HepG2 (cell line): ENCODE results near the gene PAFAH1B2. TPM values are rescaled to one million over a fixed set of nuclear protein-coding genes. Genes with fewer than 3 reads are reported as not detected.

Experiments
- BCLAF1 ChIP-seq: fragments of 450-650 bp; IDR thresholded peaks from 2 replicates; pipeline ENCODE4 v1.6.1; 2017; ENCODE audit warnings: mild to moderate bottlenecking
- CBFB ChIP-seq: sonication (generic); formaldehyde crosslinking; IDR thresholded peaks from 2 replicates; pipeline ENCODE4 v1.4.0; 2020; ENCODE audit warnings: missing genetic modification reagents
- FOXA3 ChIP-seq: IDR thresholded peaks from 2 replicates; pipeline ENCODE4 v1.6.1; 2016; ENCODE audit warnings: missing genetic modification reagents, missing compliant biosample characterization
- HMGXB4 ChIP-seq, 2 experiments: sonication (generic) in 1 of 2; formaldehyde crosslinking in 1 of 2; IDR thresholded peaks; 2 replicates each; pipeline versions ENCODE4 v1.4.0 to v1.6.1; 2018 to 2020; ENCODE audit warnings: missing genetic modification reagents in 2 of 2, borderline replicate concordance in 1 of 2, low read depth in 1 of 2, mild to moderate bottlenecking in 1 of 2, missing biosample characterization in 1 of 2
- POLR2G ChIP-seq: fragments of 200-400 bp; formaldehyde crosslinking; IDR thresholded peaks from 2 replicates; pipeline ENCODE4 v1.6.1; 2018; ENCODE audit warnings: mild to moderate bottlenecking, low read depth, low read length, moderate library complexity
- SMAD9 ChIP-seq: sonication (generic); formaldehyde crosslinking; IDR thresholded peaks from 2 replicates; pipeline ENCODE4 v1.5.1; 2020; ENCODE audit warnings: mild to moderate bottlenecking, missing genetic modification reagents
- SMARCE1 ChIP-seq: fragments of 450-650 bp; IDR thresholded peaks from 2 replicates; pipeline ENCODE4 v1.6.1; 2017; ENCODE audit warnings: borderline replicate concordance
- SOX6 ChIP-seq, 2 experiments: fragments of 450-650 bp in 1 of 2; sonication (generic) in 1 of 2; formaldehyde crosslinking in 1 of 2; IDR thresholded peaks; 2 replicates each; pipeline versions ENCODE4 v1.4.0 to v1.6.1; 2017 to 2020; ENCODE audit warnings: antibody characterized with exemption in 1 of 2, mild to moderate bottlenecking in 1 of 2, missing genetic modification reagents in 1 of 2
- SPEN ChIP-seq: sonication (generic); formaldehyde crosslinking; IDR thresholded peaks from 2 replicates; pipeline ENCODE4 v1.5.1; 2020; ENCODE audit warnings: low read depth, mild to moderate bottlenecking, missing genetic modification reagents
- SYNCRIP ChIP-seq: fragments of 200-400 bp; formaldehyde crosslinking; IDR thresholded peaks from 2 replicates; pipeline ENCODE4 v1.6.1; 2018; ENCODE audit warnings: mild to moderate bottlenecking, low read depth, low read length; ENCODE audit not compliant: insufficient read depth
- TP53 ChIP-seq: sonication (generic); formaldehyde crosslinking; conservative IDR thresholded peaks from 2 replicates; pipeline ENCODE4 v1.4.0; 2020; ENCODE audit warnings: missing genetic modification reagents
- ZBTB25 ChIP-seq: IDR thresholded peaks from 2 replicates; pipeline ENCODE4 v1.6.1; 2018; ENCODE audit warnings: missing genetic modification reagents
- ZNF230 ChIP-seq: sonication (generic); formaldehyde crosslinking; IDR thresholded peaks from 2 replicates; pipeline ENCODE4 v1.4.0; 2020; ENCODE audit warnings: mild to moderate bottlenecking, missing genetic modification reagents
- ZNF597 ChIP-seq: sonication (generic); formaldehyde crosslinking; IDR thresholded peaks from 2 replicates; pipeline ENCODE4 v1.5.0; 2020; ENCODE audit warnings: missing genetic modification reagents
- ZNF639 ChIP-seq: conservative IDR thresholded peaks from 2 replicates; pipeline ENCODE4 v1.6.1; 2018; ENCODE audit warnings: missing genetic modification reagents
- ZNF800 ChIP-seq: sonication (generic); formaldehyde crosslinking; IDR thresholded peaks from 2 replicates; pipeline ENCODE4 v1.4.0; 2020; ENCODE audit warnings: missing genetic modification reagents
- ZNF816 ChIP-seq: sonication (generic); formaldehyde crosslinking; IDR thresholded peaks from 2 replicates; pipeline ENCODE4 v1.8.0; 2022; ENCODE audit warnings: missing genetic modification reagents, mild to moderate bottlenecking, borderline replicate concordance
- ZNF883 ChIP-seq: sonication (generic); formaldehyde crosslinking; IDR thresholded peaks from 2 replicates; pipeline ENCODE4 v1.5.1; 2020; ENCODE audit warnings: mild to moderate bottlenecking, missing genetic modification reagents; ENCODE audit errors: not compliant biosample characterization
- polyA plus RNA-seq, 8 experiments: library from polyadenylated mRNA; depleted of rRNA in 3 of 8; stranded (reverse) in 7 of 8; unstranded in 1 of 8; fragments of >200 nt; fragmentation: Illumina TruSeq in 4 of 8; extraction: Trizol in 4 of 8; gene quantifications; 2 replicates each; pipeline versions ENCODE4 v1.2.1 to v1.2.3, GENCODE V29; 2011 to 2016; ENCODE audit warnings: low read depth in 4 of 8, missing spikeins in 1 of 8, mixed read lengths in 1 of 8; ENCODE audit not compliant: insufficient read depth in 1 of 8
- total RNA-seq, 5 experiments: library from RNA; depleted of rRNA; stranded (reverse); fragments of >200 nt; fragmentation: Illumina TruSeq; extraction: Trizol; gene quantifications; 2 replicates each; pipeline ENCODE4 v1.2.3, GENCODE V29; 2016; ENCODE audit warnings: low read depth in 1 of 5

The PAFAH1B2 gene
- total and polyA plus RNA-seq, 2 of the 13 experiments (the other 11 are each of a cell fraction or from before 2014, with no cell fraction given), result 28.8 to 104 TPM

GRCh38 chr11:117096201-117096991 lies 47.7 kb upstream of the PAFAH1B2 start (continued):
- TF ChIP-seq BCLAF1 (no peak), ZBTB25 (CRISPR knock-in tag) (no peak), FOXA3 (peak; percentile 54), ZNF883 (CRISPR knock-in tag) (no peak), TP53 (CRISPR knock-in tag) (peak; percentile 65; the same call in 1 of the 2 replicates), SYNCRIP (no peak), ZNF800 (CRISPR knock-in tag) (no peak), POLR2G (no peak), ZNF230 (no peak), CBFB (0 out of 2 replicates have a peak, but pooled peaks have one; percentile 29), SOX6 (IDR thresholded peaks at IDR 0.05) (no peak), SOX6 (CRISPR knock-in tag; IDR thresholded peaks at IDR 0.05) (peak; percentile 68), ZNF639 (no peak), SMAD9 (CRISPR knock-in tag) (no peak), SPEN (CRISPR knock-in tag) (no peak), SMARCE1 (no peak), ZNF816 (CRISPR knock-in tag) (0 out of 2 replicates have a peak, but pooled peaks have one; percentile 57), ZNF597 (CRISPR knock-in tag) (no peak), HMGXB4 (CRISPR knock-in tag; IDR thresholded peaks at IDR 0.05; ENCODE audit: borderline replicate concordance in 1 of 2, low read depth in 1 of 2) (peak; percentile 67 to 68; a peak in 3 of 4 replicates)
